ENCODE results near the gene ZMYND10.

Gene ZMYND10

DNA sequence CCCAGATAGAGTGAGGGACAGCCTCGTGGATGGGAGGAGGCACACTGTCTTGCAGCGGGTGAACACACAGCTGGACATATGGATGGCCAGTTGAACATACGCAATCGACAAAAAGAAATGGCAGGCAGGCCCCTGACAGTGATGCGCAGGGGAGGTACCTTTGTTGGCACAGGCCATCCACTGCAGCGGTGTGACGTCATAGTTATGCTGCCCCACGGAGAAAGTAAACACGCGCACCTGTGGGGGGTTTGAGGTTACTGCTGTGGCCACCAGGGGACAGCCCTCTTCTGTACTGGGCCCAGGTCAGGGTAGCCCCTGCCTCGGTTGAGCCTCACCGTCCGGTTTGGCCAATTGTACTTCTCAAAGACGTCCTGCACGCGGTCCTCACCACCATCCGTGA lies 33.2 kb upstream of the ZMYND10 start:
- in situ Hi-C loops (cut with MboI; ENCODE audit: low sequenced_read_pairs, unreplicated experiment) = no loop called here
- TF ChIP-seq, protein P1, sequence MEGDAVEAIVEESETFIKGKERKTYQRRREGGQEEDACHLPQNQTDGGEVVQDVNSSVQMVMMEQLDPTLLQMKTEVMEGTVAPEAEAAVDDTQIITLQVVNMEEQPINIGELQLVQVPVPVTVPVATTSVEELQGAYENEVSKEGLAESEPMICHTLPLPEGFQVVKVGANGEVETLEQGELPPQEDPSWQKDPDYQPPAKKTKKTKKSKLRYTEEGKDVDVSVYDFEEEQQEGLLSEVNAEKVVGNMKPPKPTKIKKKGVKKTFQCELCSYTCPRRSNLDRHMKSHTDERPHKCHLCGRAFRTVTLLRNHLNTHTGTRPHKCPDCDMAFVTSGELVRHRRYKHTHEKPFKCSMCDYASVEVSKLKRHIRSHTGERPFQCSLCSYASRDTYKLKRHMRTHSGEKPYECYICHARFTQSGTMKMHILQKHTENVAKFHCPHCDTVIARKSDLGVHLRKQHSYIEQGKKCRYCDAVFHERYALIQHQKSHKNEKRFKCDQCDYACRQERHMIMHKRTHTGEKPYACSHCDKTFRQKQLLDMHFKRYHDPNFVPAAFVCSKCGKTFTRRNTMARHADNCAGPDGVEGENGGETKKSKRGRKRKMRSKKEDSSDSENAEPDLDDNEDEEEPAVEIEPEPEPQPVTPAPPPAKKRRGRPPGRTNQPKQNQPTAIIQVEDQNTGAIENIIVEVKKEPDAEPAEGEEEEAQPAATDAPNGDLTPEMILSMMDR (IDR thresholded peaks at IDR 0.05; ENCODE audit: borderline replicate concordance, control extremely low read depth, extremely low read depth, insufficient read depth, missing control alignments) = no peak
- DNase-seq (ENCODE audit: low spot score) = no peak

DNA sequence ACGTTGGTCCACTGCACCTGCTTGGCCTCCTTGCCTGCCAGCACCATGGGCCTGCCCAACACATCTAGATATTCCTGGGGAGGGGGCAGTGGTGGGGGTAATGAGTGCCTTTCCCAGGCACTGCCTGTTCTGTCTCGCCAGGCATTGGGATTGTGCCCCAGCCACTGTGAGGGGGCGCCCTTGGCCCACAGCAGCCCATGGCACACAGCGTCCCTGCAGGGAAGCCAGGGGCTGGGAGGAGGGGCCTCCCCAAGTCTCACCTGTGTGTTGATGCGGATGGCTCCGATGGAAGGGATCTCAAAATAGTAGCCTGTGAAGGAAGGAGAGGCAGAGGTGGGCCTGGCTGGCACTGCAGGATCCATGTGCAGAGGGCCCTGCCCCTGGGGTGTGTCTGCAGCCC lies 32.5 kb upstream of the ZMYND10 start:
- in situ Hi-C loops (cut with MboI; ENCODE audit: low sequenced_read_pairs, unreplicated experiment) = no loop called here
- no peak for DNase-seq (ENCODE audit: low spot score)
- TF ChIP-seq, protein P1 (IDR thresholded peaks at IDR 0.05; ENCODE audit: borderline replicate concordance, control extremely low read depth, extremely low read depth, insufficient read depth, missing control alignments) = no peak

DNA sequence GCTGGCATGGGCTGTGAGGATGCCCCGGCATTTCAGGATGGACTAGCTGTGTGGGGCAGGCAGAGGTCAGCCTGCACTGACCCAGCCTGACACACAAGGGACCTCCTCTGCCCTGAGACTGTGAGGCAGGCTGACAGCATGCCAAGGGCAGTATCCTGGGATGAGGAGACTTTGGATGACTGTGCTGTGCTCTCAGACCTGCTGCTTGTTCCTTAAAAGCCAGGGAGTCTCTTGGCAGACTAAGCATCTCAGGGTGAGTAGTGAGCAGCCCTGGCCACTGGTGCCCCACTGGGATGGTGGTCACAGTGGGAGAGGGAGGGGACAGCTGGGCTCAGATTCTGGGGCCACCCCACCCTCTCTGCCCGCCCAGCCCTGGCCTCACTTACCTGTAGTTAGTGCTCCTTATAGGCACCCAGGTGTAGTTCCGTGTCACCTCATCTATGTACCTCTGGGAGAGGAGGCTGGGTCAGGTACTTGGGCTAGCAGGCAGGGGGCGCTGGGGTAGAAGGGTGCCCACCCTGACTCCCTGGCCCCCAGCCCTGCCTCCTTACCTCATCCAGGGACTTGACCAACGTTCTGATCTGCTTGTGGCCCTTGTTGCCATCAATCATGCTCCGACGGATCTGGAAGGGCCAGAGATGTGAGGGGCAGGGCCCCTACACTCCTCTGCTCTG lies 29.9 kb upstream of the ZMYND10 start:
- in situ Hi-C loops (cut with MboI; ENCODE audit: low sequenced_read_pairs, unreplicated experiment) = no loop called here
- no peak for DNase-seq (ENCODE audit: low spot score)
- TF ChIP-seq, protein P1 (IDR thresholded peaks at IDR 0.05; ENCODE audit: borderline replicate concordance, control extremely low read depth, extremely low read depth, insufficient read depth, missing control alignments) = no peak

DNA sequence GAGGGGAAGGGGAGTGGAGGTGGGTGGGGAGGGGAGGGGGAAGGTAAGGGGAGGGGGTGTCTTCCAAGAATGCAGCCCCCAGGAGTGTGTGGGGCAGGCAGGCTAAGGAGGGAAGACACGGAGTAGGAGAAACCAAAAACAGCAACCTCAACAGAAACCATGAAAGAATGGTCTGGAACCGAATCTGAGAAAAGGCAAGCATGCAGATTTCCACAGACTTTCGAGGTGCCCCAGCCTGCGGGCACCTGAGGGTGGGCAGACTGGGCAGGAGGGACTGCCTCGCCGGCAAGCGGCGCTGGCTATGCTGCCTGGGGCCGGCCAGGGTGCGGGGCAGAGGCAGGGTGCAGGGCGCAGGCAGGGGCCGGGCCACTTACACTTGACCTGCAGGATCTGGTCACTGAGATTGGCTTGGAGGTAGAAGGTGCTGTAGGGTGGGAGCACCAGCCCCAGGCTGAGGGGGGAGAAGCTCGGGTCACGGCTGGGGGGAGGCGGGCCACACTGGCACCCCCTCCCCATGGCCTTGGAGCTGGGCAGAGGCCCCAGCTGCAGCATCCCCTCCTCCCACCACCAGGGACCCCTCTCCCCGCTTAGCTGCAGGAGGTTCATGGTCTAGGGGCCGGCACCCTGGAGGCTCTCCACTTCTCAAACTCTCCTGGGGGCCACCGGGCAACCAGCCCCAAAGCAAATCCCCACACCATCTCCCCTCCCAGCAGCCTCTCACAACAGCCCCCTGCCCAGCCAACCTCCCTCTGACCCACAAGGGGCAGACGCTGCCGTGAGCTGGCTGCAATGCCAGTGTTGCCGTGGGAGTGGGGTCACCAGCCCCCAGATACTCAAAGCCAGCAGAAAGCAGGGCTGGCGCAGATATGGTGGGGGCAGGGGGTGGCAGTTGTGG lies 29.1 kb upstream of the ZMYND10 start:
- in situ Hi-C loops (cut with MboI; ENCODE audit: low sequenced_read_pairs, unreplicated experiment) = no loop called here
- TF ChIP-seq, protein P1 (IDR thresholded peaks at IDR 0.05; ENCODE audit: borderline replicate concordance, control extremely low read depth, extremely low read depth, insufficient read depth, missing control alignments) = no peak
- DNase-seq (ENCODE audit: low spot score) = no peak

DNA sequence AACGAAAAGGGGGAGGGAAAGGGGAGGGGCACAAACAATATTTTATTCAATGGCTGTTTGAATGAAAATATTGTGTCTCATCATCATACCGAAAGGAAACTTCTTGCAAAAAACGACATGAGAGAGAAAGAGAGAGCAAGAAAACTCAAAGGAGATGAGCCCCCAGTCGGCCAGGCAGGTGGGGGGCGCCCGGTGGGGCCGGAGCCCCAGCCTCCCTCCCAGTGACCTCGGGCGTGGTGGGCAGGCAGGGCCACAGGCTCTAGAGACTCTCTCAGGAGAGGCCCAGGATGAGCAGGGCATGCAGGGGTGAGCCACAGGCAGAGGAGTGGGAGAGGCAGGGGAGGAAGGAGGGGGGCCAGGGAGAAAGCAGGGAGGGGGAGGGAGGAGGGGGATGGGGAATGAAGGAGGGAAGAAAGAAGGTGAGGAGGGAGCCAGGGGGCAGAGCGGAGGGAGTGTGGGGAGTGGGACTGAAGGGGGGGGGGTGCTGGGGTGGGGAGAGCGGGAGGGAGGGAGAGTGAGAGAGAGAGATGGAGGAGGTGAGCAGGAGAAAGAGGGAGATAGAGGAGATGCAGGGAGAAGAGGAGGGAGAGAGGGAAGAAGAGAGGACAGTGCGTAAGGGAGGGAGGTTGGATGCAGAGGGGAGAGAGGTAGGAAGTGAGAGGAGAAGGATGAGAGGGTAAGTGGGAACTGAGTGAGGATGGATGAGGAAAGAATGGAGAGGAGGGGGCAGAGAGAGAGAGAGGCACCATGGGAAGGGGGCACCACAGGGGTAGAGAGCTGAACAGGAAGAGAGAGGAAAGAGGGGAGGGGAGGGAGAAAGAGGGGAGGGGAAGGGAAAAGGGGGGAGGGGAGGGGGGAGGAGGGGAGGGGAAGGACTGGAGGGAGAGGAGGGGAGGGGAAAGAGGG lies 27.9 kb upstream of the ZMYND10 start:
- DNase-seq (ENCODE audit: low spot score) = no peak
- in situ Hi-C loops (cut with MboI; ENCODE audit: low sequenced_read_pairs, unreplicated experiment) = no loop called here
- TF ChIP-seq, protein P1 (IDR thresholded peaks at IDR 0.05; ENCODE audit: borderline replicate concordance, control extremely low read depth, extremely low read depth, insufficient read depth, missing control alignments) = no peak

DNA sequence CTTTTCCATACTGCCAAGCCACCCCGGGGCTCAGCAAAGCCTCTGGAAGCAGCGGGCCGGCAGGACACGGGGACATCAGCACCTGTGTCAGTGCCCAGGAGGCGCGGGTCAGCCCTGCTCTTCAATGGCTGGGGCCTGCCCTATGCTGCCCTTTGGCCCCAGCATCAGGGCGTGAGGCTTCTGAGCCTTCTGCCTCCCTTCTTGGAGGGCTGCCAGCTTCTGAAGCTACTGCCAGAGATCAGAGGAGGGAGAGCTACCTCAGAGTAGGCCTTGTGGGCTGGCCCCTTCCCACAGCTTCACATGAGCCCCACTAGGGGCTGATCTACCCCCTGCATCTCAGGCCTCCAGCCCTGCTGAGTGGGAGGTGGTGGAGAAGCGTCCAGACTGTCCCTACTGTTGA lies 26.8 kb upstream of the ZMYND10 start:
- no peak for DNase-seq (ENCODE audit: low spot score)
- in situ Hi-C loops (cut with MboI; ENCODE audit: low sequenced_read_pairs, unreplicated experiment) = no loop called here
- TF ChIP-seq, protein P1 (IDR thresholded peaks at IDR 0.05; ENCODE audit: borderline replicate concordance, control extremely low read depth, extremely low read depth, insufficient read depth, missing control alignments) = no peak
